K562 (cell line): ENCODE measurements around the gene LY6G5B. TPM values are rescaled to one million over a fixed set of nuclear protein-coding genes. Genes with fewer than 3 reads are reported as not detected.

Source experiments
- EZH2 ChIP-seq: IDR thresholded peaks from 2 replicates; pipeline ENCODE4 v1.6.1; 2012; ENCODE audit warnings: low read depth, mild to moderate bottlenecking, inconsistent platforms, low read length, borderline replicate concordance
- FOXP4 ChIP-seq: sonication (generic); formaldehyde crosslinking; IDR thresholded peaks from 2 replicates; pipeline ENCODE4 v1.8.0; 2022; ENCODE audit warnings: mild to moderate bottlenecking, missing genetic modification reagents, borderline replicate concordance
- GATA2 ChIP-seq: sonication (generic); formaldehyde crosslinking; IDR thresholded peaks from 2 replicates; pipeline ENCODE4 v1.4.0; 2020; ENCODE audit warnings: mild to moderate bottlenecking, missing genetic modification reagents
- KLF10 ChIP-seq: fragments of 250-450 bp; sonication (Bioruptor Pico); IDR thresholded peaks from 2 replicates; pipeline ENCODE4 v1.6.1; 2021; ENCODE audit warnings: matching md5 sums
- L3MBTL2 ChIP-seq: fragments of 450-650 bp; IDR thresholded peaks from 2 replicates; pipeline ENCODE4 v1.6.1; 2016; ENCODE audit warnings: mild to moderate bottlenecking, moderate library complexity
- NFE2 ChIP-seq: IDR thresholded peaks from 2 replicates; pipeline ENCODE4 v1.6.1; 2014; ENCODE audit warnings: antibody characterized with exemption, low read depth
- NR4A1 ChIP-seq, 2 experiments: fragments of 250-450 bp in 1 of 2; fragments of 450-650 bp in 1 of 2; sonication (Bioruptor Pico) in 1 of 2; IDR thresholded peaks; 2 replicates each; pipeline versions ENCODE4 v1.4.0 to v1.6.1; 2016 to 2020; ENCODE audit warnings: mild to moderate bottlenecking in 2 of 2, missing compliant biosample characterization in 1 of 2, missing genetic modification characterization in 1 of 2, moderate library complexity in 1 of 2
- PCBP1 ChIP-seq: fragments of 200-400 bp; formaldehyde crosslinking; IDR thresholded peaks from 2 replicates; pipeline ENCODE4 v1.6.1; 2018; ENCODE audit warnings: mild to moderate bottlenecking, low read depth, low read length; ENCODE audit not compliant: poor library complexity, severe bottlenecking
- PML ChIP-seq: IDR thresholded peaks from 2 replicates; pipeline ENCODE4 v1.6.1; 2012; ENCODE audit warnings: low read length, inconsistent platforms
- PPARD ChIP-seq: fragments of 250-450 bp; sonication (Bioruptor Pico); IDR thresholded peaks from 2 replicates; pipeline ENCODE4 v1.8.0; 2022; ENCODE audit warnings: inconsistent platforms, mild to moderate bottlenecking, moderate library complexity
- SMARCA4 ChIP-seq: fragments of 450-650 bp; IDR thresholded peaks from 2 replicates; pipeline ENCODE4 v1.6.1; 2016
- SP2 ChIP-seq: IDR thresholded peaks from 2 replicates; pipeline ENCODE4 v1.6.1; 2011; ENCODE audit warnings: mild to moderate bottlenecking, low read depth, low read length, moderate library complexity; ENCODE audit not compliant: poor library complexity, severe bottlenecking; ENCODE audit errors: extremely low read depth
- SRSF3 ChIP-seq: fragments of 200-400 bp; formaldehyde crosslinking; IDR thresholded peaks from 2 replicates; pipeline ENCODE4 v1.6.1; 2016; ENCODE audit warnings: mild to moderate bottlenecking, low read length, moderate library complexity; ENCODE audit not compliant: insufficient read depth
- TFAM ChIP-seq: fragments of 250-450 bp; sonication (Bioruptor Pico); conservative IDR thresholded peaks from 2 replicates; pipeline ENCODE4 v1.5.0; 2021; ENCODE audit warnings: mild to moderate bottlenecking, moderate library complexity
- TRIM25 ChIP-seq: fragments of 450-650 bp; IDR thresholded peaks from 2 replicates; pipeline ENCODE4 v1.7.0; 2016; ENCODE audit warnings: borderline replicate concordance
- YY1 ChIP-seq, 3 experiments: IDR thresholded peaks; 2 replicates each; pipeline ENCODE4 v1.6.1; 2011; ENCODE audit warnings: low read length in 2 of 3, mild to moderate bottlenecking in 2 of 3, moderate library complexity in 2 of 3, borderline replicate concordance in 1 of 3, control low read depth in 1 of 3, low read depth in 1 of 3; ENCODE audit not compliant: insufficient read depth in 3 of 3, insufficient replicate concordance in 2 of 3, control insufficient read depth in 1 of 3, insufficient read length in 1 of 3; ENCODE audit errors: extremely low read depth in 1 of 3
- ZKSCAN8 ChIP-seq: fragments of 200-800 bp; sonication (Bioruptor generic); IDR thresholded peaks from 2 replicates; pipeline ENCODE4 v1.6.1; 2016; ENCODE audit warnings: missing genetic modification characterization, missing compliant biosample characterization
- ZNF316 ChIP-seq: fragments of 450-650 bp; IDR thresholded peaks from 2 replicates; pipeline ENCODE4 v1.6.1; 2016
- ZNF444 ChIP-seq: fragments of 250-450 bp; sonication (Bioruptor Pico); IDR thresholded peaks from 2 replicates; pipeline ENCODE4 v1.4.0; 2020; ENCODE audit warnings: mild to moderate bottlenecking, moderate library complexity
- polyA plus RNA-seq, 8 experiments: library from polyadenylated mRNA; depleted of rRNA in 4 of 8; stranded (reverse) in 5 of 8; unstranded in 3 of 8; fragments of >200 nt; fragmentation: Nextera tagmentation in 2 of 8; fragmentation: Illumina TruSeq in 1 of 8; extraction: Ambion mirVana in 2 of 8; extraction: Trizol in 1 of 8; gene quantifications; 2 replicates each; pipeline versions ENCODE4 v1.2.1 to v1.2.3, GENCODE V29; 2011 to 2014; ENCODE audit warnings: inconsistent platforms in 1 of 8, missing spikeins in 1 of 8
- total RNA-seq, 7 experiments: library from RNA; depleted of rRNA in 6 of 7; stranded (reverse); fragments of >200 nt in 6 of 7; fragmentation: Illumina TruSeq in 2 of 7; extraction: Trizol in 2 of 7; gene quantifications; 2 replicates each; pipeline versions ENCODE4 v1.2.1 to v1.2.3, GENCODE V29; 2011 to 2021; ENCODE audit warnings: low replicate concordance in 1 of 7
- TF ChIP-seq, protein P1 (sequence below): sonication (generic); formaldehyde crosslinking; IDR thresholded peaks from 2 replicates; pipeline ENCODE4 v1.8.0; 2022; ENCODE audit warnings: missing genetic modification reagents, mild to moderate bottlenecking, borderline replicate concordance

LY6G5B gene
- total and polyA plus RNA-seq, 9 of the 15 experiments (the other 6 are each of a cell fraction or from before 2014, with no cell fraction given) = 6.0 to 27.0 (median 7.5) TPM

DNA sequence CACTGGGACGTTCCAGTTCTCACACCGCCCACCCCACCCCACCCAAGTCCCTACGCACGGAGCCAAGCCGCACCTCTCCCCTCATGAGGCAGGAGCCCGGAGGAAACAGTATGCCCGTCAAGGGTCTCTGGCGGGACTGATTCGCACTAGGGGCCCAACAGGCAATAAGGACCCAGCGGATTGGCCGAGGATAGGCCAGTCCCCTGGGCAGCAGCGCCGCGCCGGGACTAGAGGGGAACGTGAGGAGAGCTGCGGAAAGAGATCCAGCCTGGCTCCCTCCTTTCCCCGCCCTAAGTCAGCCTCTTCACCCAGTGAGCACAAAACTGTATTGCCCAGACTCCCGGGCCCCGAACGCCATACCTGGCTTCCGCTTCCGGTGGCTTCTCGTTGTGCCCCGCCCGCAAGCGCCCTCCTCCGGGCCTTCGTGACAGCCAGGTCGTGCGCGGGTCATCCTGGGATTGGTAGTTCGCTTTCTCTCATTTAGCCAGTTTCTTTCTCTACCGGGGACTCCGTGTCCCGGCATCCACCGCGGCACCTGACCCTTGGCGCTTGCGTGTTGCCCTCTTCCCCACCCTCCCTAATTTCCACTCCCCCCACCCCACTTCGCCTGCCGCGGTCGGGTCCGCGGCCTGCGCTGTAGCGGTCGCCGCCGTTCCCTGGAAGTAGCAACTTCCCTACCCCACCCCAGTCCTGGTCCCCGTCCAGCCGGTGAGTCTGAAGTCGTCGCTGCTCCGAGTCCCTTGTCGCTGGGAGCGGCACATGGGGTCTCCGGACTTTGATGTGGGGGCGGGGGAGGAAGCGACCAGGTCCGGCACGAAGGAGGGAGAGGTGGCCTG, 4.1 kb upstream of the LY6G5B start, which contains the start of gene CSNK2B (continued):
- TF ChIP-seq YY1 (IDR thresholded peaks at IDR 0.05; ENCODE audit: borderline replicate concordance in 1 of 3, control insufficient read depth in 1 of 3, extremely low read depth in 1 of 3, insufficient read depth in 3 of 3, insufficient read length in 1 of 3, insufficient replicate concordance in 2 of 3, low read depth in 1 of 3, low read length in 2 of 3) (peak; percentile 24 to 89 (median 86)), PCBP1 (peak; percentile 98), FOXP4 (peak; percentile 92; the same call in 1 of the 2 replicates), ZNF316 (no peak; the same call in 1 of the 2 replicates), ZNF444 (peak; percentile 34; the same call in 1 of the 2 replicates), ZKSCAN8 (CRISPR knock-in tag) (no peak), L3MBTL2 (no peak), NFE2 (peak; percentile 56; the same call in 1 of the 2 replicates), PML (peak; percentile 91), SRSF3 (no peak), SP2 (no peak), NR4A1 (CRISPR knock-in tag; IDR thresholded peaks at IDR 0.05) (peak; percentile 55; the same call in 1 of the 2 replicates), NR4A1 (tag; IDR thresholded peaks at IDR 0.05) (no peak), GATA2 (CRISPR knock-in tag) (no peak), KLF10 (CRISPR knock-in tag) (no peak; the same call in 1 of the 2 replicates), EZH2 (no peak), PPARD (CRISPR knock-in tag) (peak; percentile 31; the same call in 1 of the 2 replicates), TRIM25 (no peak), TFAM (CRISPR knock-in tag) (no peak), SMARCA4 (peak; percentile 66; the same call in 1 of the 2 replicates)
- TF ChIP-seq, protein P1, sequence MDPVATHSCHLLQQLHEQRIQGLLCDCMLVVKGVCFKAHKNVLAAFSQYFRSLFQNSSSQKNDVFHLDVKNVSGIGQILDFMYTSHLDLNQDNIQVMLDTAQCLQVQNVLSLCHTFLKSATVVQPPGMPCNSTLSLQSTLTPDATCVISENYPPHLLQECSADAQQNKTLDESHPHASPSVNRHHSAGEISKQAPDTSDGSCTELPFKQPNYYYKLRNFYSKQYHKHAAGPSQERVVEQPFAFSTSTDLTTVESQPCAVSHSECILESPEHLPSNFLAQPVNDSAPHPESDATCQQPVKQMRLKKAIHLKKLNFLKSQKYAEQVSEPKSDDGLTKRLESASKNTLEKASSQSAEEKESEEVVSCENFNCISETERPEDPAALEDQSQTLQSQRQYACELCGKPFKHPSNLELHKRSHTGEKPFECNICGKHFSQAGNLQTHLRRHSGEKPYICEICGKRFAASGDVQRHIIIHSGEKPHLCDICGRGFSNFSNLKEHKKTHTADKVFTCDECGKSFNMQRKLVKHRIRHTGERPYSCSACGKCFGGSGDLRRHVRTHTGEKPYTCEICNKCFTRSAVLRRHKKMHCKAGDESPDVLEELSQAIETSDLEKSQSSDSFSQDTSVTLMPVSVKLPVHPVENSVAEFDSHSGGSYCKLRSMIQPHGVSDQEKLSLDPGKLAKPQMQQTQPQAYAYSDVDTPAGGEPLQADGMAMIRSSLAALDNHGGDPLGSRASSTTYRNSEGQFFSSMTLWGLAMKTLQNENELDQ (CRISPR knock-in tag) = peak; percentile 82; the same call in 1 of the 2 replicates
